Measurements from ENCODE around the gene HBA1.
"Not testable (repeated sequence)": the region's sequence is repeated elsewhere in the genome, so short reads cannot be mapped to it uniquely, and the experiment has no call there.

Gene HBA1

DNA sequence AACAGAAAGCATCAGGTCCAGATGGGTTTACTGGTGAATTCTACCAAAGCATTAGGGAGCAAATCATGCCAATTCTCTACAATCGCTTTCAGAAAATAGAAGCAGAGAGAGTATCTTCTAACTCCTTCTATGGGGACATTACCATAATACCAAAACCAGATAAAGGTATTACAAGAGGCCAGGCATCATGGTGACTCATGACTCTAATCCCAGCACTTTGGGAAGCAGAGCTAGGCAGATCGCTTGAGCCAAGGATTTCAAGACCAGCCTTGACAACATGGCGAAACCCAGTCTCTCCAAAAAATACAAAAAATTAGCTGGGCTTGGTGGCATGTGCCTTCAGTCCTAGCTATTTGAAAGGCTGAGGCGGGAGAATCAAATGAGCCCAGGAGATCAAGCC is 26.8 kb downstream of the HBA1 start:
- TF ChIP-seq, protein P1, sequence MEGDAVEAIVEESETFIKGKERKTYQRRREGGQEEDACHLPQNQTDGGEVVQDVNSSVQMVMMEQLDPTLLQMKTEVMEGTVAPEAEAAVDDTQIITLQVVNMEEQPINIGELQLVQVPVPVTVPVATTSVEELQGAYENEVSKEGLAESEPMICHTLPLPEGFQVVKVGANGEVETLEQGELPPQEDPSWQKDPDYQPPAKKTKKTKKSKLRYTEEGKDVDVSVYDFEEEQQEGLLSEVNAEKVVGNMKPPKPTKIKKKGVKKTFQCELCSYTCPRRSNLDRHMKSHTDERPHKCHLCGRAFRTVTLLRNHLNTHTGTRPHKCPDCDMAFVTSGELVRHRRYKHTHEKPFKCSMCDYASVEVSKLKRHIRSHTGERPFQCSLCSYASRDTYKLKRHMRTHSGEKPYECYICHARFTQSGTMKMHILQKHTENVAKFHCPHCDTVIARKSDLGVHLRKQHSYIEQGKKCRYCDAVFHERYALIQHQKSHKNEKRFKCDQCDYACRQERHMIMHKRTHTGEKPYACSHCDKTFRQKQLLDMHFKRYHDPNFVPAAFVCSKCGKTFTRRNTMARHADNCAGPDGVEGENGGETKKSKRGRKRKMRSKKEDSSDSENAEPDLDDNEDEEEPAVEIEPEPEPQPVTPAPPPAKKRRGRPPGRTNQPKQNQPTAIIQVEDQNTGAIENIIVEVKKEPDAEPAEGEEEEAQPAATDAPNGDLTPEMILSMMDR (conservative IDR thresholded peaks at IDR 0.05; ENCODE audit: low read depth): no peak
- POLR2A ChIA-PET (ENCODE audit: low non-redundant PET): no interaction called here
- DNase-seq (ENCODE audit: low spot score): no peak
- no peak overlapping the region for H3K27ac ChIP-seq
- CTCF ChIA-PET: interaction anchor here (1.1 kb wide), 1 partner anchor 96 kb away, joined by 5 read pairs; no protein-coding TSS in a partner anchor

DNA sequence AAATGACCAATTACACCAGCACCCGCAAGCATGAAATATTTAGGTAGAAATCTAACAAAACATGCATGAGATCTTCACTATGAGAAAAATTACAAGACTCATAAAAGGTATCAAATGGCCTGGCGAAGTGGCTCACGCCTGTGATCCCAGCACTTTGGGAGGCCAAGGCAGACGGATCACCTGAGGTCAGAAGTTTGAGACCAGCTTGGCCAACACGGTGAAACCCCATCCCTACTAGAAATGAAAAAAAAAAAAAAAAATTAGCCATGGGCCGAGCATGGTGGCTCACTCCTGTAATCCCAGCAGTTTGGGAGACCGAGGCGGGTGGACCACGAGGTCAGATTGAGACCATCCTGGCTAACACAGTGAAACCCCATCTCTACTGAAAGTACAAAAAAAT is 27.6 kb downstream of the HBA1 start:
- CTCF ChIA-PET; DNase-seq (ENCODE audit: low spot score); H3K27ac ChIP-seq; POLR2A ChIA-PET (ENCODE audit: low non-redundant PET): not testable (repeated sequence)

DNA sequence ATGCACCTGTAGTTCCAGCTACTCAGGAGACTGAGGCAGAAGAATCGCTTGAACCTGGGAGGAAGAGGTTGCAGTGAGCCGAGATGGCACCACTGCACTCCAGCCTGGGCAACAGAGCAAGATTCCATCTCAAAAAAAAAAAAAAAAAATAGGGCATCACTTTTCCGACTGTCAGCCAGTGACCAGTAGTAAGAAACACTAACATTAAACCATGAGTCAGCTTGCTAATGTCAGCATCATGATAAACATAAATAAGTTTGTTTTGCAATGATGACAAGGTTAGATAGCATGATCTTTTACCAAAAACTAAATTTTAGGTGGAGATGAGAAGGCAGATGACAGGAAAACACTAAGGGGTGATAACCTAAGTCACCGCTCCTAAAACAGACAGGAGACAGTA is 32.9 kb downstream of the HBA1 start:
- not testable (repeated sequence) for DNase-seq (ENCODE audit: low spot score); H3K27ac ChIP-seq
- CTCF ChIA-PET: interaction anchor here (0.9 kb wide), 1 partner anchor 102 kb away, joined by 3 read pairs; no protein-coding TSS in a partner anchor
- POLR2A ChIA-PET (ENCODE audit: low non-redundant PET): interaction anchor here (0.6 kb wide), 1 partner anchor 15 kb away, joined by 3 read pairs; no protein-coding TSS in a partner anchor

DNA sequence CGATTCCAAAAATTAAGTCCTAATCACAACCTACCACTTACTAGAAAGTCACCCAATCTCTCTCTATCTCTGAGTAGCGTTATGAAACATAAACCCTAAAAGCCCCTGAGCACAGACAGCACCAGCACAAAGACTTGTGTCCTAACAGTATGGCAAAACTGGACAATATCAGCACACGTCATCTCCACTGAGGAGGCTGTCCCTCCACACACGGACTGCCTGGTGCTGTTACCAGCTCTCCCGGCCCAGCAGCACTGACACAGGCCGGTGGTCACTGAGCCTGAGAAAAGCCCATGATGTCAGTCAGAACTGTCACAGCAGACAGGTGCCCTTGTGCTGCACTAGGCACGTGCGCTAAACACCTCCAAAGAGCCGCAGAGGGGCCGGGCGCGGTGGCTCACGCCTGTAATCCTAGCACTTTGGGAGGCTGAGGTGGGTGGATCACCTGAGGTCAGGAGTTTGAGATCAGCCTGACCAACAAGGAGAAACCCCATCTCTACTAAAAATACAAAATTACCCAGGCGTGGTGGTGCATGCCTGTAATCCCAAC is 35.2 kb downstream of the HBA1 start:
- DNase-seq (ENCODE audit: low spot score); POLR2A ChIA-PET (ENCODE audit: low non-redundant PET): not testable (repeated sequence)
- CTCF ChIA-PET: interaction anchor here (0.6 kb wide), 1 partner anchor 32 kb away, joined by 3 read pairs; no protein-coding TSS in a partner anchor
- H3K27ac ChIP-seq: peak overlapping the region; percentile 4; the same call in 1 of the 2 replicates

DNA sequence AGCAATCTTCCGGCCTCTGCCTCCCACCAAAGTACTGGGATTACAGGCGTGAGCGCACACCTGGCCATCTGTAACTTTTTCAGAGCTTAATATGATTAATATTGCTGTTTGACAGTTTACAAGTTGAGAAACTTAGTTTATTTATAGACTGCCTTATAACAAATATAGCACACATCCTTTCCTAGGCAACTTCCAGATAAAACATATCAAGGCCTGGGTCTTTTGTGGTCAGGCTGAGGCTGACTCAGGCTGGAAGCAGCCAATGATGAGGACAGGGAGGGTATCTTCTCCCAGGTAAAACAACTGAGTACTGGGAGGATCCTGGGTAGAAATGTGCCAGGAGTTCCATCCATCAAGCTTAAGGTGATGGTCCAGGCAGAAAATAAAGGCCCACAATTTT is 36.5 kb downstream of the HBA1 start:
- ChIA-PET CTCF (interaction anchor here (1.0 kb wide), 1 partner anchor 32 kb away, joined by 8 read pairs; the partner anchor contains the start of gene HBQ1), POLR2A (ENCODE audit: low non-redundant PET) (no interaction called here)
- H3K27ac ChIP-seq: 0 out of 2 replicates have a peak overlapping the region, but pooled peaks have one; percentile 25
- DNase-seq (ENCODE audit: low spot score): no peak
- TF ChIP-seq, protein P1 (conservative IDR thresholded peaks at IDR 0.05; ENCODE audit: low read depth): no peak

DNA sequence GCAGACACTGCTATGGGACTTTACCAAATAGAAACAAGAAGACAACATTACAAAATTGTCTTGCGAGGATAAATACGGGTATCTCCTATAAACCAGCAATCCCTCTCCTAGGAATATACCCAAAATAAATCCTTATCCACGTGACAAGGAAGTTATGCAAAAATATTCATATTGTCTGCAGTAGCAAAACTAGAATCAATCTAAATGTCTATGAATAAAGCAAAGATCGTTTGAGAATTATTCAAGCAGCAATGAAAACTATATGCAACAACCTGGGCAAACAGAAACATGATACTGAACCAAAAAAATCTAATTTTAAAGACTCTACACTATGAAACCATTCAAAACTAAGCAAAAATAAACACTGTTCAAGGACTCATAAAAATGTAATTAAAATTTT is 43.5 kb downstream of the HBA1 start:
- no peak overlapping the region for H3K27ac ChIP-seq
- ChIA-PET CTCF (no interaction called here), POLR2A (ENCODE audit: low non-redundant PET) (no interaction called here)
- DNase-seq (ENCODE audit: low spot score): no peak
- TF ChIP-seq, protein P1 (conservative IDR thresholded peaks at IDR 0.05; ENCODE audit: low read depth): no peak

Measured in RWPE1 (cell line).